ENCODE measurements around the gene MACC1. TPM values are rescaled to one million over a fixed set of nuclear protein-coding genes. Genes with fewer than 3 reads are reported as not detected.
"Not testable (repeated sequence)": the region's sequence is repeated elsewhere in the genome, so short reads cannot be mapped to it uniquely, and the experiment has no call there.

MACC1 gene
- total and polyA plus RNA-seq, 2 donors (not counting 1 experiment from before 2014, with no cell fraction given) = 0.92 to 6.2 TPM

- Histone ChIP-seq H3K9ac (ENCODE audit: low read length) (no peak overlapping the region), H3K4me3 (ENCODE audit: control extremely low read depth in 1 of 5, extremely low read depth in 1 of 5, insufficient read depth in 1 of 5, low read depth in 2 of 5, low read length in 4 of 5) (no peak overlapping the region), H3K27me3 (replicated peaks in 1 of 4; ENCODE audit: control extremely low read depth in 1 of 4, control insufficient read depth in 3 of 4, insufficient read depth in 4 of 4, low read length in 3 of 4) (no peaks in the 10 kb centered on the region), H4K20me1 (ENCODE audit: control insufficient read depth, insufficient read depth, low read length, poor library complexity, severe bottlenecking) (no peaks in the 10 kb centered on the region), H3K4me1 (ENCODE audit: control insufficient read depth in 2 of 2, insufficient read depth in 2 of 2, low read length in 2 of 2) (no peaks in the 10 kb centered on the region), H3K27ac (ENCODE audit: low read length in 2 of 2) (no peak overlapping the region), H3K4me2 (replicated peaks; ENCODE audit: low read depth, low read length, poor library complexity, severe bottlenecking) (no peak overlapping the region), H3K79me2 (ENCODE audit: control insufficient read depth, insufficient read depth, low read length) (no peaks in the 10 kb centered on the region), H3K36me3 (replicated peaks in 1 of 2; ENCODE audit: control extremely low read depth in 1 of 2, control insufficient read depth in 1 of 2, extremely low read depth in 1 of 2, insufficient read depth in 2 of 2, low read length in 1 of 2) (no peaks in the 10 kb centered on the region), H2AFZ (ENCODE audit: insufficient read depth, low read depth, low read length, poor library complexity, severe bottlenecking) (no peak overlapping the region), H3K9me3 (ENCODE audit: control extremely low read depth in 1 of 3, control insufficient read depth in 2 of 3, insufficient read depth in 1 of 3, low read length in 2 of 3) (no peaks in the 10 kb centered on the region)
- Mint-ChIP-seq H3K9me3 (ENCODE audit: insufficient read depth) (no peaks in the 10 kb centered on the region), H3K27ac (no peak overlapping the region), H3K4me1 (no peaks in the 10 kb centered on the region), H3K27me3 (no peaks in the 10 kb centered on the region), H3K4me3 (no peak overlapping the region)
- ChIA-PET POLR2A (no interaction called here), CTCF (interaction anchor here (0.6 kb wide), 1 partner anchor 1100 kb away, joined by 3 read pairs; no protein-coding TSS in a partner anchor)
- no peak for ATAC-seq (ENCODE audit: low read depth)
- TF ChIP-seq EZH2 (IDR thresholded peaks at IDR 0.05; ENCODE audit: borderline replicate concordance, insufficient read depth, low read depth, low read length, poor library complexity, severe bottlenecking) = no peak
- TF ChIP-seq CTCF (IDR thresholded peaks at IDR 0.05) = no peak
- intact Hi-C loops (cut with micrococcal nuclease) = no loop called here
- DNase-seq = no peak
- WGBS (ENCODE audit: insufficient coverage) = 71% methylated on average over 1 of the region's 2 CpGs
Measured at GRCh38 chr7:20128001-20128400, 89.2 kb downstream of the MACC1 start.

GRCh38 chr7:20126060-20126459 is 91.1 kb downstream of the MACC1 start:
- ATAC-seq (ENCODE audit: low read depth); H3K9me3 ChIP-seq (ENCODE audit: control extremely low read depth in 1 of 3, control insufficient read depth in 2 of 3, insufficient read depth in 1 of 3, low read length in 2 of 3); H3K4me3 Mint-ChIP-seq; DNase-seq; H3K4me3 ChIP-seq (ENCODE audit: control extremely low read depth in 1 of 5, extremely low read depth in 1 of 5, insufficient read depth in 1 of 5, low read depth in 2 of 5, low read length in 4 of 5); H3K9me3 Mint-ChIP-seq (ENCODE audit: insufficient read depth); H3K79me2 ChIP-seq (ENCODE audit: control insufficient read depth, insufficient read depth, low read length); POLR2A ChIA-PET; H3K27ac Mint-ChIP-seq; H3K27me3 Mint-ChIP-seq; H3K9ac ChIP-seq (ENCODE audit: low read length); intact Hi-C loops (cut with micrococcal nuclease); H4K20me1 ChIP-seq (ENCODE audit: control insufficient read depth, insufficient read depth, low read length, poor library complexity, severe bottlenecking); H3K4me2 ChIP-seq (replicated peaks; ENCODE audit: low read depth, low read length, poor library complexity, severe bottlenecking); CTCF ChIA-PET; H3K27me3 ChIP-seq (replicated peaks in 1 of 4; ENCODE audit: control extremely low read depth in 1 of 4, control insufficient read depth in 3 of 4, insufficient read depth in 4 of 4, low read length in 3 of 4); H3K27ac ChIP-seq (ENCODE audit: low read length in 2 of 2); H3K4me1 ChIP-seq (ENCODE audit: control insufficient read depth in 2 of 2, insufficient read depth in 2 of 2, low read length in 2 of 2); H3K36me3 ChIP-seq (replicated peaks in 1 of 2; ENCODE audit: control extremely low read depth in 1 of 2, control insufficient read depth in 1 of 2, extremely low read depth in 1 of 2, insufficient read depth in 2 of 2, low read length in 1 of 2); H2AFZ ChIP-seq (ENCODE audit: insufficient read depth, low read depth, low read length, poor library complexity, severe bottlenecking); H3K4me1 Mint-ChIP-seq: not testable (repeated sequence)
- WGBS (ENCODE audit: insufficient coverage) = 97% methylated on average over 3 of the region's 4 CpGs

GRCh38 chr7:20124087-20124486 is 93.1 kb downstream of the MACC1 start:
- H3K27me3 Mint-ChIP-seq; DNase-seq; H3K4me3 ChIP-seq (ENCODE audit: control extremely low read depth in 1 of 5, extremely low read depth in 1 of 5, insufficient read depth in 1 of 5, low read depth in 2 of 5, low read length in 4 of 5); H3K9ac ChIP-seq (ENCODE audit: low read length); H3K4me2 ChIP-seq (replicated peaks; ENCODE audit: low read depth, low read length, poor library complexity, severe bottlenecking); H3K27me3 ChIP-seq (replicated peaks in 1 of 4; ENCODE audit: control extremely low read depth in 1 of 4, control insufficient read depth in 3 of 4, insufficient read depth in 4 of 4, low read length in 3 of 4); ATAC-seq (ENCODE audit: low read depth); H3K4me1 Mint-ChIP-seq; H3K36me3 ChIP-seq (replicated peaks in 1 of 2; ENCODE audit: control extremely low read depth in 1 of 2, control insufficient read depth in 1 of 2, extremely low read depth in 1 of 2, insufficient read depth in 2 of 2, low read length in 1 of 2); intact Hi-C loops (cut with micrococcal nuclease); H3K79me2 ChIP-seq (ENCODE audit: control insufficient read depth, insufficient read depth, low read length); H3K4me1 ChIP-seq (ENCODE audit: control insufficient read depth in 2 of 2, insufficient read depth in 2 of 2, low read length in 2 of 2); H3K27ac Mint-ChIP-seq; H3K9me3 Mint-ChIP-seq (ENCODE audit: insufficient read depth); POLR2A ChIA-PET; H3K27ac ChIP-seq (ENCODE audit: low read length in 2 of 2); H4K20me1 ChIP-seq (ENCODE audit: control insufficient read depth, insufficient read depth, low read length, poor library complexity, severe bottlenecking); H3K9me3 ChIP-seq (ENCODE audit: control extremely low read depth in 1 of 3, control insufficient read depth in 2 of 3, insufficient read depth in 1 of 3, low read length in 2 of 3); H3K4me3 Mint-ChIP-seq; H2AFZ ChIP-seq (ENCODE audit: insufficient read depth, low read depth, low read length, poor library complexity, severe bottlenecking): not testable (repeated sequence)
- CTCF ChIA-PET = interaction anchor here (1.3 kb wide), 1 partner anchor 14 kb away, joined by 4 read pairs; no protein-coding TSS in a partner anchor
- WGBS (ENCODE audit: insufficient coverage) = 92% methylated on average over 6 of the region's 6 CpGs
